Mesenchymal stem cell (in vitro differentiated cells and primary cell): ENCODE data around the gene P3H3.

Experiments
- DNase-seq: peaks from one replicate; pipeline ENCODE4 v3.0.0-alpha.2; 2013
- H2AFZ ChIP-seq: one replicate; pipeline ENCODE4 v1.6.1; 2013; ENCODE audit warnings: low read depth, mild to moderate bottlenecking, control low read depth, inconsistent platforms, low read length, moderate library complexity
- H2AK5ac ChIP-seq: 2 replicates; pipeline ENCODE4 v1.6.1; 2013; ENCODE audit warnings: low read length, moderate library complexity, mild to moderate bottlenecking, inconsistent platforms; ENCODE audit not compliant: severe bottlenecking
- H2BK120ac ChIP-seq: one replicate; pipeline ENCODE4 v1.6.1; 2013; ENCODE audit warnings: low read depth, mild to moderate bottlenecking, inconsistent platforms, low read length, moderate library complexity
- H2BK12ac ChIP-seq, 2 experiments: one replicate each; pipeline ENCODE4 v1.6.1; 2013; ENCODE audit warnings: inconsistent platforms in 2 of 2, low read length in 2 of 2, mild to moderate bottlenecking in 2 of 2, moderate library complexity in 2 of 2, control low read depth in 1 of 2
- H2BK15ac ChIP-seq: one replicate; pipeline ENCODE4 v1.6.1; 2013; ENCODE audit warnings: mild to moderate bottlenecking, low read depth, inconsistent platforms; ENCODE audit not compliant: poor library complexity, severe bottlenecking
- H2BK5ac ChIP-seq: 2 replicates; pipeline ENCODE4 v1.6.1; 2013; ENCODE audit warnings: low read depth, mild to moderate bottlenecking, low read length, control low read depth, inconsistent platforms; ENCODE audit not compliant: poor library complexity, severe bottlenecking
- H3K14ac ChIP-seq, 2 experiments: one replicate each; pipeline ENCODE4 v1.6.1; 2013; ENCODE audit warnings: inconsistent platforms in 2 of 2, low read length in 2 of 2, control low read depth in 1 of 2, mild to moderate bottlenecking in 1 of 2, moderate library complexity in 1 of 2
- H3K18ac ChIP-seq, 2 experiments: one replicate each; pipeline ENCODE4 v1.6.1; 2013; ENCODE audit warnings: inconsistent platforms in 2 of 2, low read length in 2 of 2, control low read depth in 1 of 2, low read depth in 1 of 2, mild to moderate bottlenecking in 1 of 2
- H3K23ac ChIP-seq, 2 experiments: one replicate each; pipeline ENCODE4 v1.6.1; 2013; ENCODE audit warnings: inconsistent platforms in 2 of 2, low read length in 2 of 2, mild to moderate bottlenecking in 2 of 2, moderate library complexity in 2 of 2, control low read depth in 1 of 2
- H3K27ac ChIP-seq: 2 replicates; pipeline ENCODE4 v1.5.1; 2013; ENCODE audit warnings: mild to moderate bottlenecking, moderate library complexity, low read length, control low read depth, inconsistent platforms; ENCODE audit not compliant: poor library complexity, severe bottlenecking
- H3K27me3 ChIP-seq, 2 experiments: 2 replicates each; pipeline versions ENCODE4 v1.6.1 to v1.7.0; 2013; ENCODE audit warnings: low read length in 2 of 2, mild to moderate bottlenecking in 2 of 2, moderate library complexity in 2 of 2, control low read depth in 1 of 2, inconsistent platforms in 1 of 2; ENCODE audit not compliant: control insufficient read depth in 1 of 2, insufficient read depth in 1 of 2
- H3K36me3 ChIP-seq, 2 experiments: 2 replicates each; pipeline versions ENCODE4 v1.6.1 to v1.7.0; 2013; ENCODE audit warnings: low read length in 2 of 2, control low read depth in 1 of 2, inconsistent platforms in 1 of 2, low read depth in 1 of 2, mild to moderate bottlenecking in 1 of 2; ENCODE audit not compliant: insufficient read depth in 2 of 2, control insufficient read depth in 1 of 2
- H3K4ac ChIP-seq, 2 experiments: one replicate each; pipeline ENCODE4 v1.6.1; 2013; ENCODE audit warnings: inconsistent platforms in 2 of 2, low read length in 2 of 2, mild to moderate bottlenecking in 2 of 2, moderate library complexity in 2 of 2, control low read depth in 1 of 2, low read depth in 1 of 2
- H3K4me1 ChIP-seq: 2 replicates; pipeline ENCODE4 v1.6.1; 2013; ENCODE audit warnings: low read depth, low read length, control low read depth; ENCODE audit not compliant: control insufficient read depth, insufficient read depth
- H3K4me2 ChIP-seq: 2 replicates; pipeline ENCODE4 v1.6.1; 2013; ENCODE audit warnings: low read length, mild to moderate bottlenecking, inconsistent platforms; ENCODE audit not compliant: poor library complexity, severe bottlenecking
- H3K4me3 ChIP-seq, 2 experiments: 2 replicates each; pipeline versions ENCODE4 v1.5.1 to v1.7.0; 2013; ENCODE audit warnings: low read length in 2 of 2, mild to moderate bottlenecking in 2 of 2, control low read depth in 1 of 2, low read depth in 1 of 2; ENCODE audit not compliant: insufficient read depth in 1 of 2
- H3K79me1 ChIP-seq: replicated peaks from 2 replicates; pipeline ENCODE4 v1.6.1; 2013; ENCODE audit warnings: mild to moderate bottlenecking, control low read depth, low read length, inconsistent platforms; ENCODE audit not compliant: poor library complexity, severe bottlenecking
- H3K9ac ChIP-seq: 2 replicates; pipeline ENCODE4 v1.7.0; 2013; ENCODE audit warnings: mild to moderate bottlenecking, low read length, moderate library complexity
- H3K9me3 ChIP-seq: 2 replicates; pipeline ENCODE4 v1.7.0; 2013; ENCODE audit warnings: mild to moderate bottlenecking, low read length; ENCODE audit not compliant: control insufficient read depth
- H4K8ac ChIP-seq: one replicate; pipeline ENCODE4 v1.6.1; 2013; ENCODE audit warnings: inconsistent platforms, mild to moderate bottlenecking, low read length, moderate library complexity
- H4K91ac ChIP-seq: one replicate; pipeline ENCODE4 v1.6.1; 2013; ENCODE audit warnings: mild to moderate bottlenecking, low read length, inconsistent platforms
- WGBS: methylation state at CpG from one replicate; pipeline ENCODE4 v1.1.7; 2013; ENCODE audit warnings: mixed read lengths; 5-methylcytosine and 5-hydroxymethylcytosine counted together

Gene P3H3

DNA sequence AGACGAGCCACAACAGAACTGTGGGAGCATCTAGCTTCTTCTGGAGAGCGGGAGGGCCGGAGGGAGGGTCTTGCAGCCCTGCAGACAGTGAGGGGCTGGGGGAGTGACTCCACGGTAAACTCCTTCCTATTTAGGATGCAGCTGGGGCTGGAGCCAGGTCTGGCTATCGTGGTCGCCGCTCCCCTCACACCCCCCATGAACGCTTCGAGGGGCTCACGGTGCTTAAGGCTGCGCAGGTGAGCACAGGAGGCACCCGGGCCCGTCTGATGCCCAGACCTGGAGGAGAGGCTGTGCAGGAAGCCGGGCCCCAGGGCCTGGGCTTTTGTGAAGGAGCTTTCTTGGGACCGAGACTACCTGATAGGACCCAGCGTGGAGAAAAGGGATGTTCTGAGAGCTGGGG lies 8.6 kb downstream of the P3H3 start:
- no peak overlapping the region for H3K9ac ChIP-seq
- no peak overlapping the region for H2BK5ac ChIP-seq
- H2BK15ac ChIP-seq, result no peak overlapping the region
- no peaks in the 10 kb centered on the region for H3K9me3 ChIP-seq
- no peak overlapping the region for H3K14ac ChIP-seq
- peaks cover 23% of the 10 kb centered on the region for H3K79me1 ChIP-seq
- no peak overlapping the region for H2AK5ac ChIP-seq
- peaks cover 2% of the 10 kb centered on the region for H3K4me1 ChIP-seq
- H3K18ac ChIP-seq, result no peak overlapping the region
- no peak overlapping the region for H2AFZ ChIP-seq
- H3K27ac ChIP-seq, result no peak overlapping the region
- H3K23ac ChIP-seq, result no peak overlapping the region
- no peak overlapping the region for H4K91ac ChIP-seq
- no peak overlapping the region for H2BK12ac ChIP-seq
- no peak for DNase-seq
- H3K36me3 ChIP-seq, result peaks cover 71 to 79% of the 10 kb centered on the region in 2 experiments
- H4K8ac ChIP-seq, result no peak overlapping the region
- H3K4me2 ChIP-seq, result no peak overlapping the region
- no peak overlapping the region for H3K4me3 ChIP-seq
- no peaks in the 10 kb centered on the region for H3K27me3 ChIP-seq
- WGBS, result 87% methylated on average over 16 of the region's 16 CpGs
- no peak overlapping the region for H2BK120ac ChIP-seq
- no peak overlapping the region for H3K4ac ChIP-seq

DNA sequence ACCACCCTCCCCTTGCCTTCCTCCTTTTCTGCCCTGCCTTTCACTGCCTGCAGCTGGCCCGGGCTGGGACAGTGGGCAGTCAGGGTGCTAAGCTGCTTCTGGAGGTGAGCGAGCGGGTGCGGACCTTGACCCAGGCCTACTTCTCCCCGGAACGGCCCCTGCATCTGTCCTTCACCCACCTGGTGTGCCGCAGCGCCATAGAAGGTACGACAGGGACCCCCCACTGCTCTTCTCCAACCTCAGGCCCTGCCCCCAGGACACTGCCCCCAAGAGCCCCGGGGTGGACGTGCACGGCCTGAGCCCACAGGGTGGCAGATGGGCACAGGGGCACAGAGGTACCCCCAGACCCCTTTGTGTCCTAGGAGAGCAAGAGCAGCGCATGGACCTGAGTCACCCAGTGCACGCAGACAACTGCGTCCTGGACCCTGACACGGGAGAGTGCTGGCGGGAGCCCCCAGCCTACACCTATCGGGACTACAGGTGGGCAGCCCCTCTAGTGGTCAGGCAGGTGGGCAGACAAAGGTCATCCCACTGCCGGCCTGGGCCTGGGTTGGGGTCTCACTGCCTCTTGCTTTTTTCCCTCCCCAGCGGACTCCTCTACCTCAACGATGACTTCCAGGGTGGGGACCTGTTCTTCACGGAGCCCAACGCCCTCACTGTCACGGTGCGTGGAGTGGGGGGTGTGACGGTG lies 9.3 kb downstream of the P3H3 start:
- Histone ChIP-seq H2BK5ac (no peak overlapping the region), H2AFZ (no peak overlapping the region), H3K4me1 (peaks cover 2% of the 10 kb centered on the region), H2BK120ac (no peak overlapping the region), H2BK12ac (no peak overlapping the region), H3K4me3 (no peak overlapping the region), H3K27me3 (no peaks in the 10 kb centered on the region), H2BK15ac (no peak overlapping the region), H3K23ac (no peak overlapping the region), H3K4me2 (no peak overlapping the region), H3K18ac (no peak overlapping the region), H4K8ac (no peak overlapping the region), H3K9me3 (no peaks in the 10 kb centered on the region), H3K27ac (no peak overlapping the region), H2AK5ac (no peak overlapping the region), H3K14ac (no peak overlapping the region), H3K79me1 (peaks cover 20% of the 10 kb centered on the region), H4K91ac (no peak overlapping the region), H3K9ac (no peak overlapping the region), H3K4ac (no peak overlapping the region), H3K36me3 (peaks cover 69 to 80% of the 10 kb centered on the region in 2 experiments)
- DNase-seq, result no peak
- WGBS, result 98% methylated on average over 26 of the region's 26 CpGs

DNA sequence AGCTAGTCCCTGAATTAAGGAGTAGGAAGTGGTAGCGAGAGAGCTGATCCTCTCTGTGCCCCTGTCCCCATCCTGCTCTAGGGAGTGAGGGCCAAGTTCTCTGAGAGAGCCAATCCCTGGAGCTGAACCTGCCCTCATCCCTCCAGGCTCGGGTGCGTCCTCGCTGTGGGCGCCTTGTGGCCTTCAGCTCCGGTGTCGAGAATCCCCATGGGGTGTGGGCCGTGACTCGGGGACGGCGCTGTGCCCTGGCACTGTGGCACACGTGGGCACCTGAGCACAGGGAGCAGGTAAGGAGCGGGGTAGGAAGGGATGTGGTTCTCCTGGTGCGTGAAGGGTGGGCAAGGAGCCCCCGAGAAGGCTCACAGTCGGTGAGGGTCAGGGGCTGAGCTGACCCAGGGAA lies 10.6 kb downstream of the P3H3 start:
- H2BK15ac ChIP-seq, result no peak overlapping the region
- H4K91ac ChIP-seq, result no peak overlapping the region
- H3K4ac ChIP-seq, result no peak overlapping the region
- no peak overlapping the region for H3K9ac ChIP-seq
- no peak overlapping the region for H2BK120ac ChIP-seq
- no peak overlapping the region for H2AK5ac ChIP-seq
- no peak overlapping the region for H2BK12ac ChIP-seq
- H3K4me2 ChIP-seq, result no peak overlapping the region
- no peak overlapping the region for H3K27ac ChIP-seq
- H2AFZ ChIP-seq, result no peak overlapping the region
- no peak overlapping the region for H3K23ac ChIP-seq
- no peak overlapping the region for H4K8ac ChIP-seq
- H3K27me3 ChIP-seq, result no peaks in the 10 kb centered on the region
- H2BK5ac ChIP-seq, result no peak overlapping the region
- no peaks in the 10 kb centered on the region for H3K4me1 ChIP-seq
- 97% methylated on average over 14 of the region's 16 CpGs for WGBS
- no peak overlapping the region for H3K18ac ChIP-seq
- no peak overlapping the region for H3K14ac ChIP-seq
- no peak overlapping the region for H3K4me3 ChIP-seq
- peaks cover 76 to 84% of the 10 kb centered on the region in 2 experiments for H3K36me3 ChIP-seq
- H3K79me1 ChIP-seq, result peaks cover 20% of the 10 kb centered on the region
- DNase-seq, result no peak
- no peaks in the 10 kb centered on the region for H3K9me3 ChIP-seq

DNA sequence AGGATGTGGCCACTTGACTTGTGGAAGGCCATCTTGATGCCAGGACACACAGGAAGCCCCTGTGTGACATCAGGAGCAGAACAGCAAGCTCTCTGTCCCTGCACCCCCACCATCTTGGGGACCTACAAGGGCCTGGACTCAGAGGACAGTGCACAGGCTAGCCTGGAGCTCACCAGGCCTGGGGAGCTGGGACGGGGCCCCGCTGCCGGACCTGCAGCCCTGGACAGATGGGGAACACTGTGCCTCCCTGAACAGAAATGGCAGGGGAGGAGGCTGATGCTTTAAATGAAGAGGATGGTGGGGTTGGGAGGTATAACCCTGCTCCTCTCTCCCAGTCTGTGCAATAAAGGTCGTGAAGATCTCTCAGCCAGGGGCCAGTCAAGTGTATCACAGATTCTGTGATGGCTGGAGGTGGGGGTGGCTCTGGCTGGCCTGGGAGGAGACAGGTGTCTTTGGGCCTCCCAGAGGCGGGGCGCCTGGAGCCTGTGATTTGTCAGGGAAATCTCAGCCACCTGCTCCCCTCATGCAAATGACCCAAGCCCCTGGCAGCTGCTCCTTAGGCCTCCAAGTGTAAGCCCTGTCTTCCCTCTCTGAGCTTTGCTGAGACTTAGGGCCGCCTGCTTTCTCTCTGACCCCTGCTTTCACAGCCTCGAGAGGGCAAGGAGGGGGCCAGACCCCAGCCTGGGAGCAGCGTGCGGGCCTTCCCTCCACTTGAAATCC lies 11.4 kb downstream of the P3H3 start:
- Histone ChIP-seq H2AFZ (no peak overlapping the region), H2BK5ac (no peak overlapping the region), H2BK15ac (no peak overlapping the region), H3K4me1 (no peaks in the 10 kb centered on the region), H4K8ac (no peak overlapping the region), H3K9ac (no peak overlapping the region), H3K4ac (no peak overlapping the region), H3K9me3 (no peaks in the 10 kb centered on the region), H3K18ac (no peak overlapping the region), H3K23ac (no peak overlapping the region), H3K4me2 (no peak overlapping the region), H2BK12ac (no peak overlapping the region), H4K91ac (no peak overlapping the region), H3K79me1 (peaks cover 20% of the 10 kb centered on the region), H3K27me3 (no peaks in the 10 kb centered on the region), H3K27ac (no peak overlapping the region), H2BK120ac (no peak overlapping the region), H3K36me3 (peaks cover 77 to 84% of the 10 kb centered on the region in 2 experiments), H2AK5ac (no peak overlapping the region), H3K14ac (no peak overlapping the region), H3K4me3 (no peak overlapping the region)
- 89% methylated on average over 10 of the region's 10 CpGs for WGBS
- no peak for DNase-seq
